Urinary bladder (tissue), 4 donors: ENCODE data around the gene ZNF236. TPM values are rescaled to one million over a fixed set of nuclear protein-coding genes. Genes with fewer than 3 reads are reported as not detected.
"Not testable (repeated sequence)": the region's sequence is repeated elsewhere in the genome, so short reads cannot be mapped to it uniquely, and the experiment has no call there.

Experiments
- DNase-seq: peaks from one replicate; pipeline ENCODE4 v3.0.0-alpha.2; 2015; ENCODE audit errors: extremely low spot score
- H3K27ac ChIP-seq: one replicate; pipeline ENCODE4 v1.5.1; 2013; ENCODE audit warnings: low read depth, mild to moderate bottlenecking, moderate library complexity
- H3K36me3 ChIP-seq: one replicate; pipeline ENCODE4 v1.6.1; 2013; ENCODE audit warnings: mild to moderate bottlenecking, moderate library complexity; ENCODE audit not compliant: insufficient read depth
- H3K4me1 ChIP-seq: one replicate; pipeline ENCODE4 v1.6.1; 2013; ENCODE audit warnings: mild to moderate bottlenecking, moderate library complexity; ENCODE audit not compliant: insufficient read depth
- H3K4me3 ChIP-seq: one replicate; pipeline ENCODE4 v1.5.1; 2013; ENCODE audit warnings: low read depth, low read length
- WGBS: extraction: QIAGEN DNeasy Blood & Tissue Kit; methylation state at CpG from one replicate; pipeline ENCODE4 v1.1.7; 2013; 5-methylcytosine and 5-hydroxymethylcytosine counted together
- polyA plus RNA-seq: library from polyadenylated mRNA; stranded (reverse); fragments of 200-250 nt; gene quantifications from one replicate; pipeline ENCODE4 v1.2.3, GENCODE V29; 2013
- total RNA-seq: library from RNA; depleted of rRNA; stranded (reverse); fragments of >200 nt; gene quantifications from one replicate; pipeline ENCODE4 v1.2.3, GENCODE V29; 2014
- donor health status: healthy with polysubstance abuse.
- donor health status: healthy.

Gene ZNF236
- total and polyA plus RNA-seq, 2 donors = 4.0 to 24.7 TPM

DNA sequence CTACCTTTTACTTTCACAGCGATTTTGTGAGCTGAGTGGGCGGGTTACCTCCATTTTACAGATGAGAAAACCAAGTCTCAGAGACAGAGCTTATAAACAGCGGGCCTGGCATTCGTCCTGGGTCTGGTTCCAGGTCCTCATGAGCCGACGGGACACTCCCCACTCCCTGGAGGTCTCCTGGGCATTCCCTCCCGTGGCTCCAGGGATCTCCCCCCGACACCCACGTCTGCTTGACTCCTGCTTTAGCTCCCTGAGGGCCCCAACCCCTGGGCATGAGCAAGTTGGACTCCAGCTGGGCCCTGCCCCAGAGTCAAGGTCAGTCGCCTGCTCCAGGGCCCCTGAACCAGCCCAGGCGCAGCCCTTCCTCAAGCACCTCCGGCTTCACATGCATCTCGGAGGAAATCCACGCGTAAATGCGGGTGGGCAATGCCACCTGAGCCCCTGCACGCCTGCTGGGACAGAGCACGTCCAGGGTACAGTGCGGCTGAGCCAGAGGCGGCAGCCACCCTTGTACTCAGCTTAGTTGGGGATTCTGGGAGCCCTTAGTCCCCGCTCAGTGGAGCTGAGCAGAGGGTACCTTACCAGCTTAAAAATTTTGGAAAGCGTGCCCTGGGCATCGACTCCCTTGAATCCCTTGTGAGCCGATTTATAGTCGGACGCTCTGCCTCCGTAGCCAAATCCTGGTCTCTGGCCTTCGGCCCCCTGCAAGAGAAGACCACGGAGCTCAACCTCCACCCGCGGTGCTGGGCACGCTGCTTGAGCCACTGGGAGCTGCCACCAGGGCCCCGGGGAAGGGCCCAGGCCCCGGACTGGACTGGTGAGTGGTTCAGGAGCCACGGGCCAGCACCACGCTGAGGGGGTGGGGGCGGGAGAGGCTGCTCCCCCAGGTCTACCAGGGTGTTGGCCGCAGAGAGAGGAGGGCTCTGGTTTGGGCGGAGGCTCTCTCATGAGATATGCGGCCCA, 162.1 kb downstream of the ZNF236 start:
- WGBS = 95% methylated on average over 40 of the region's 40 CpGs

DNA sequence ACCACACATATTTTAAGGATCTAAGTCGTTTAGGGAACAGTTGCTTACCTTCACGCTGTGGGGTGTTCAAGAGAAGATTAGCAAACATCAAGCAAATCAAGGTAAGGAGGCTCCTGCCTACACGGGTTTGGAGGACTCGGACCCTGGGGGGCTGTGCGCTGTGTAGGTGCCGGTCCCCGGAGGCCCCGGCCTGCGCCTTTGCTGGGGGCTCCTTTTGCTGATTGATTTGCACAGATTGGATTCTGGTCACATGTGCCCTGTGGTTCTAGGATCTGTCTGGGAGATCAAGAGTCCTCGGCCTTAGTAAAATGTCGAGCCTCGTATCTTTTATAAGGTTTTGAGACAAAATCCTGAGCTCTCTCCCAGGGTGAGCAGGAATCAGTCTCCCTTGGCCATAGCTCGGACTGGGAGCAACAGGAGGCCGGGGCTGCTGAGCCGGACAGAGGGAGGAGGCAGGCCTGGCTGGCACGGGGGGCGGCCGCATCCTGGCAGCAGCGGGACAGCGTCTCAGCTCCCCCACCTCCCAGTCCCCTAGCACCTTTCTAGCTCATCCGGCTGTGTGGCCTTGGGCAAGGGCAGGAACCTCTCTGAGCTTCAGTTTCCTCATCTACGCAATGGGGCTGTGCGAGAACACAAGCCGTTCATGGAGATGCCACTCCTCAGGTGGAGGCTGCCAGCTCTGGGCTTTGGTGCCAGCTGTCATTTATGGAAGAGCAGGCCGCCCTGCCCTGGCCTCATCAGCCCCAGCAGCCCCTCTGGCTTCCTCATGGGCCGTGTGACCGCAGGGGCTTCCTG, 163.0 kb downstream of the ZNF236 start:
- no peaks in the 10 kb centered on the region for H3K36me3 ChIP-seq
- H3K4me1 ChIP-seq = no peaks in the 10 kb centered on the region
- no peak for DNase-seq
- no peak overlapping the region for H3K4me3 ChIP-seq
- no peak overlapping the region for H3K27ac ChIP-seq
- 90% methylated on average over 27 of the region's 27 CpGs for WGBS

More for the DNA sequence above, 162.1 kb downstream of the ZNF236 start:
- Histone ChIP-seq H3K4me1 (no peaks in the 10 kb centered on the region), H3K4me3 (no peak overlapping the region), H3K36me3 (no peaks in the 10 kb centered on the region), H3K27ac (no peak overlapping the region)
- no peak for DNase-seq

DNA sequence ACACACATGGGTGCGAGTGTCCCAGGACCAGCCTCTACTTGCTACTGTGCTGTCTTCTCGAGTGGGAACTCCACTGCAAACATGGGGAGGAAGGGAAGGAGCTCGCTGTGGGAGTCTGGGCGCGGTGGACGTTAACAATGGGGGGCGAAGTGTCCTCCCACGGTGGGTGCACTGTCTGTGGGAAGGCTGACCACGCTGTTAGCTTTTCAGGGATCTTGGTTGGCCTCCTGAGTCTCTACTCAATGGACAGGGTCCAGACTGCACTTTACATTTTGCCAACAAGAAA, 163.5 kb downstream of the ZNF236 start:
- DNase-seq = no peak
- Histone ChIP-seq H3K4me1 (no peaks in the 10 kb centered on the region), H3K27ac (no peak overlapping the region), H3K36me3 (no peaks in the 10 kb centered on the region), H3K4me3 (no peak overlapping the region)
- 94% methylated on average over 9 of the region's 9 CpGs for WGBS

DNA sequence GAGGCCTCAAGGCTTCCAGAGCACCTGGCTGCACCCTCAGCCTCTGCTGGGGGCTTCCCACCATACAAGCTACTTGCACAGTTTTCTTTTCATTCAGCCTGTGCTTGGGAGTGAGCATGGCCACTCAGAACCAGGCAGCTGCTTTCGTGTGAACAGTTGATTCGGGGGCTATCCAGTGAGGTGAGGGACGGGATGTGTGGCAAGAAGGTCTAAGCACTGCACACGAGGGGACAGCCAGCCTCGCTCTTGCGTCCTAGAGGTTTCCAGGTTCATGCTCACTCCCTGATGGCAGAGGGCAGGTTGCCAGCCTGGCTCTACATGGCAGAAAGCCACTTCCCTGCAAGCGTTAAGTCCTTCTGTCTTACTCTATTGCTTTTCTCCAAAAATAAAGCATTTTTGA, 164.0 kb downstream of the ZNF236 start:
- H3K4me3 ChIP-seq = no peak overlapping the region
- no peak overlapping the region for H3K27ac ChIP-seq
- 84% methylated on average over 7 of the region's 7 CpGs for WGBS
- H3K4me1 ChIP-seq = no peaks in the 10 kb centered on the region
- DNase-seq = no peak
- H3K36me3 ChIP-seq = no peaks in the 10 kb centered on the region

DNA sequence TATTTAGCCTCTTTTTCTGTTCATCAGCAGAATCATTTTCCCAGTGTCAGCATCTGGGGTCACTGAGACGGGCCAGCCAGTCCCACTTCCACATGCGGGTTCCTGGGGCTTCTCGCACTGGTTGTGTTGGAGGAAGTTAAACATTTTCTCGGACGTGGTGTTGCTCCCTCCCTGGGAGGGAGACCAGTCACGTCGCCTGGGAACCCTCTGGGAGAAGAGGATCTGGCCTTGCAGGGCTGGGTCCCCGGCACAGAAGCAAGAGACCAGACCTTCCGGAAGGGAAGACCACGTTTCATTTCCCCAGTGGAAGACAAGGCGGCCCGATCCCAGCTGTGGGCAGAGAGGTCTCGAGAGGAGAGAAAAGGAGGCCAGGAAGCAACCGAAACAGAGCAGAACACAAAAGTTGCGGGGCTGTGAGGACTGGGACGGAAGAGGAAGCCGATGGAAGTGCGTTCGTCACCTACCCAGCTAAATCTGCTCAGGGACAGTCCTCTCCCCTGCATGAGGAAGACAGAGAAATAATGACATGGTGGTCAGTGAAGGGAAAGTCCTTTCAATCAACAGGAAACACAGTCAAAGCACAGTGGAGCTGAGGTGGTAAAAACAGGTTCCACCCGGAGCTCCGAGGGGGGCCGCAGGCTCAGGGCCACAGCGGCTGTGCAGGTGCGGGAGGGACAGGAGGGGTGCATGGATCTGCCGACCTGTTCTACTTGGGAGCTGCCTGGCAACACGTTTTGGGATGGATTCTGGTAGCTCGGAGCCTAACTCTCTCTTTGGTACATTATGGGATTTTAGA, 165.9 kb downstream of the ZNF236 start:
- Histone ChIP-seq H3K27ac (no peak overlapping the region), H3K4me3 (no peak overlapping the region), H3K4me1 (no peaks in the 10 kb centered on the region), H3K36me3 (no peaks in the 10 kb centered on the region)
- 76% methylated on average over 27 of the region's 27 CpGs for WGBS
- DNase-seq = no peak

DNA sequence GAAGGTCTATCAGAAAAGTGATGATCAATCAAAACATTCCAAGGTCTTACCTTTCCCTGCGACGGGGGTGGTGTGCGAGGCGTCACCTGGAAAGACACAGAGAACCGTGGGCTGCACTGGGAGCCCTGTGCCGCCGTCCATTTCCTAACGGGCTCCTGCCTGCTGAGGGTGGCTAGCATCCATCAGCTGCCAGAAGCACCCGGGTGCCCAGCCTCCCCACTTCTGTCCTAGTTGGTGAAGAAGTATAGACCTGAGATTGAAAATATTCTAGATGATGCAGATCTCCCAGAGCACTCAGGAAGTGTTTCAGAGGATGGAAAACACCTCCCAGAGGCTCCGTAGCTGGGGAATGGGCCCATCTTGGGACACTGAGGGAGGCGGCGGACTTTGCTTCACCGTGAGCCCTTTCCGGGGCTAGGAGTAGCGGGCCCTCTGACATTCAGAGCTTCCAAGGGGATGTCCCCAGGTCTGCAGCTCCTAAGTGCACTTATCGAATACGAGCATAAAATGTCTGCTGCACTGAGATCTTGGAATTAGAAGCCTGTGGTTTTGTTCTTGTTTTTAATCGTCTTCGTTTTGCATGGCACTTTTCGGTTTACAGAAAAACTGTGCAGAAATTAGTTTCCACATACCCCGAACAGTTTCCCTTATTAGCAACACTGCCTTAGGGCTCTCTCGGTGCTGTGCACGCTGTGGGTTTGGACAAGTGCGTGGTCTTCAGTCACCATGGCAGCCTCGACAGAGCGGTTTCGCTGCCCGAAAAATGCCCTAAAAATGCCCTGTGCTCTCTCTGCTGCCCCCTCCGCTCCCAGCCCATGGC, 166.7 kb downstream of the ZNF236 start:
- H3K27ac ChIP-seq = no peak overlapping the region
- H3K4me3 ChIP-seq = no peak overlapping the region
- WGBS = 93% methylated on average over 29 of the region's 29 CpGs
- no peaks in the 10 kb centered on the region for H3K36me3 ChIP-seq
- DNase-seq = no peak
- H3K4me1 ChIP-seq = no peaks in the 10 kb centered on the region

DNA sequence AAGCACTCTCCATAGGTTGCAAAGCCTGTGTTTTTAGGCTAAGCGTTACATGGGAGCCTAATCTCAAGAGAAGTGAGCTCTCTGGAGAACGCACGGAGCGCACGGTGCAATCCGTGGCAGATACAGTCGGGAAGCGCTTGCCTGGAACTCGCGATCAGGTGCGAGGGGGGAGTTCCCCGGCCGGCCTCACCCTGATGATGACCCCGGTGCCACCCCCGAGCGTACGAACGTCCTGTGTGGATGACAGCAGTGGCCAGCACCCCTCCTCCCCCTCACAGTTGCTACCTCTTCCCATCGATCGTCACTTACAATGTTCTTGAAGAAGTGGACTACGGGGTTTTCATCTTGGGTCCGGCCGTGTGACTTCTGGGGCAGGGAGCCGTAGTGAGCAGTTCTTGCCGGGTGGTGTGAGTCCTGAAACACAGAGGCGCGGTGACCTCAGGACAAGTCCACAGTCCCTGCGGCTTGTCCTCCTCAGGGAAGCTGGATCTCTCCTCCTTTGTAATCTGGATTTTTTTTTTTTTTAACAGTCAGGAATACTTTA, 167.4 kb downstream of the ZNF236 start:
- no peak for DNase-seq
- H3K36me3 ChIP-seq = no peaks in the 10 kb centered on the region
- H3K4me1 ChIP-seq = no peaks in the 10 kb centered on the region
- no peak overlapping the region for H3K27ac ChIP-seq
- no peak overlapping the region for H3K4me3 ChIP-seq
- 90% methylated on average over 28 of the region's 28 CpGs for WGBS

DNA sequence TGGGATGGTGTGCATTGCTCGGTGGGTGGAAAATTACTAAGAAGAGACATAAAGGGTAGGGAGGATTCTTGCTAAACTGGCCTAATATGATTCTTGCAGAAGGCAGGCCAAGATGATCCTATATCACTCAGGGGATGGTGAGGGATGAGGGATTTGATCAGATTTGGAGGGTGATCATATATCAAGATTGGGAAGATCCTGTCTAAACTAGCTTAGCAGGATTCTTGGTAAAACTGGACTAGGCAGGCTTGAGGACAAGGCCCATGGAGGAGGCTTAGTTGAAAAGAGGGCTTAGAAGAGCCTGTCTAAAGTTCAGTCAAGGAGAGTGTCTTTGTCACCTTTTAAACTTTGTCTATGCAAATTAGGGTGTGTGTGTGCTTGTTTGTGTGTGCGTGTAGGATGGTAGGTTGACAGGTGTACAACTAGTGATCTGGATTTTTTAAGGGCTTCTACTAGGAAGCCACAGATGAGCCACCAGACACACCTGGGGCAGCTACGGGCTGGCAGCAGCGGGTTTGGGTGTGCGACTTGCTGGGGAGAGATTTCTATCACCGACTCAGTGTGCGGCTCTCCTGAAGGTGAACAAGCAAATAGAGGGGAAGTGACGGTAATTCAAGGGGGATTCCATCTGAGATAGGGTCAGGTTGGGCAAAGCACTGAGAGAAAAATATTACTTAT, 168.1 kb downstream of the ZNF236 start:
- H3K27ac ChIP-seq, H3K36me3 ChIP-seq, H3K4me1 ChIP-seq, DNase-seq, H3K4me3 ChIP-seq: not testable (repeated sequence)
- WGBS = 90% methylated on average over 8 of the region's 8 CpGs

DNA sequence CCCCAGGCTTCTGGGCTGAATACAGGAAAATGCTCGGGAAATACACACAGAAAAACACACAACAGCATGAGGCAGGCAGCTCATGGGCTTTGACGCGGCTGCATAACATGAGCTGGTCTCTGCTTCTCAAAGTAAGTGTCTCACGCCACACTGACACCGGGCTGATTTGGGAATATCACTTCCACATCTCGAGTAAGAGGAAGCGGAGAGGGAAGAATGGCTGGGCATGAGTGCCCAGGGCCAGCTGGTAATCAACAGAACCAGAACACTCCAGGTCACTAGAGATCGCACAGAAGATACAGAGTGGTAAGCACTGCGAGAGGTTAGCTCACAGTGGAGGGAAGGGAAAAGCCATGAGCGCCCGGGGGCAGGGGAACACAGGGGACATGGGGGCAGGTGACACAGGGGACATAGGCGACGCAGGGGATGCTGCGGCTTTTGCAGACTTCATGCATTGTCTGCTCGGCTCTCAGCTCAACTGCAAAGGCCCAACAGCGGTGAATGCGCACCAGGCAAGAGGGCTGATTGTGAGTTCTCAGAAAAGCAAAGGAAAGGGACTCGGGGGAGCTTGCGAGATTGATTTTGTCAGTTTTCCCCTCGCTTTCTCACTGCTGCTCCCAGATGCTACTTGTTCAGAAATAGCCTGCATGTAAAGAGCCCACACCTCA, 168.8 kb downstream of the ZNF236 start:
- Histone ChIP-seq H3K36me3 (no peaks in the 10 kb centered on the region), H3K4me3 (no peak overlapping the region), H3K27ac (no peak overlapping the region), H3K4me1 (no peaks in the 10 kb centered on the region)
- DNase-seq = no peak
- WGBS = 89% methylated on average over 20 of the region's 20 CpGs

DNA sequence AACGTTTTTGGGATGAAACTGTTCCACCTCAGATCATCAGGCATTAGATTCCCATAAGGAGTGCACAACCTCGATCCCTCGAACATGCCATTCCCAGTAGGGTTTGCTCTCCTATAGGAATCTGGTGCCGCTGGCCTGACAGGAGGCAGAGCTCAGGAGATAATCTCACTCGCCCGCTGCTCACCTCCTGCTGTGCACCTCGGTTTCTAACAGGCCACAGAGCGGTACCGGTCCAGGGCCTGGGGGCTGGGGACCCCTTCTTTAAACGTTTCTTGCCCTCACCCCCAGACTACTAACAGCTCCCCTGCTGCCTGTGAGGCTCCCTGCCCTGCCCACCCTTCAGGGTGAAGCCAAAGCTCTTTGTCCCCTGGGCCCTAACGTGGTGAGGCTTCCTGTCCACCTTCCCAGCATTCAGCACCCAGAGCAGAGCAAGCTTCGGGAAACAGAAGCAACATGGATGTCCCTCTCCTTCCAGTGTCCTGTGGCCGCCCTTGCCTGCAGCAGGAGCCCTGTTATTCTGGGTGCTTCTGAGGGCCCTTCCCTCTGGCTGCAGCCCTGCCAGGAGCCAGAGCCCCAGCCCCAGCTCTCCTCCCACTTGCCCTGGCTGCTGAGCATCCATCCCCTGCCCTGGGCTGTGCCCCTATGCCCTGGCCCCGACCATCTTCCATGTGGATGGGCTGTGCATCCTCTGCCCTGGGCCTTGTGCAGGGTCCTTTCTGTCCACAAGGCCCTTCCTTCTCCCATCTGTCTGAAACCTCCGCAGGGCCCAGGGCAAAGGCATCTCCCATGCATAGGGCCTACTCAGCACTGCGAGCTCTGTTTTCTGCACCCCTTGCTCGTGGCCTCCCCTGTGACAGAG, 170.1 kb downstream of the ZNF236 start:
- Histone ChIP-seq H3K36me3 (no peaks in the 10 kb centered on the region), H3K27ac (no peak overlapping the region), H3K4me3 (no peak overlapping the region), H3K4me1 (no peaks in the 10 kb centered on the region)
- WGBS = 81% methylated on average over 17 of the region's 17 CpGs
- no peak for DNase-seq

DNA sequence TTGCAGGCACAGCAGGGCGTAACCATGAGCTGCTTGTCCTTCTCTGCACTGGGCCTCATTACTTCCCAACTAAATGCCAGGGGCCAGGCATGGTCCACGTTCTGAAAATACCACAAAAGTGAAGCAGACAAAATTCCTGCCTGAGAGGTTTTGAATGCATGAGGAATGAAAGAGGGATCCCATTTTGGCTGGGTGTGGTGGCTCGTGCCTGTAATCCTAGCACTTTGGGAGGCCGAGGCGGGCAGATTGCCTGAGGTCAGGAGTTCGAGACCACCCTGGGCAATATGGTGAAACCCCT, 170.7 kb downstream of the ZNF236 start:
- Histone ChIP-seq H3K27ac (no peak overlapping the region), H3K36me3 (no peaks in the 10 kb centered on the region), H3K4me3 (no peak overlapping the region), H3K4me1 (no peaks in the 10 kb centered on the region)
- DNase-seq = no peak
- 91% methylated on average over 6 of the region's 6 CpGs for WGBS
